HEK293 (cell line): ENCODE measurements around the gene PIM2.

Experiments
- CTCF ChIA-PET: fragments of 350-600 bp; formaldehyde crosslinking; extraction: SDS; loops from one replicate; lab custom pipeline; 2021; ENCODE audit warnings: antibody characterized with exemption; lab: Yijun Ruan, JAX
- POLR2A ChIA-PET: fragments of 300-600 bp; formaldehyde crosslinking; extraction: SDS; loops from one replicate; lab custom pipeline; 2020; ENCODE audit warnings: antibody characterized with exemption, inconsistent platforms; lab: Yijun Ruan, JAX
- H3K27ac ChIP-seq: fragments of 200-500 bp; sonication (Bioruptor generic); 2 replicates; pipeline ENCODE4 v1.5.1; 2014; ENCODE audit warnings: low read depth, low read length, control low read depth, inconsistent platforms; ENCODE audit errors: extremely low read depth
- H3K36me3 ChIP-seq, 2 experiments: fragments of 200-500 bp in 1 of 2; sonication (Bioruptor generic) in 1 of 2; 1 replicate in 1 of 2; 2 replicates in 1 of 2; pipeline ENCODE4 v1.5.1; 2014 to 2017; ENCODE audit warnings: inconsistent platforms in 2 of 2, low read length in 2 of 2; ENCODE audit not compliant: control insufficient read depth in 2 of 2, insufficient read depth in 1 of 2
- H3K4me1 ChIP-seq: fragments of 200-500 bp; sonication (Bioruptor generic); 2 replicates; pipeline ENCODE4 v1.5.1; 2014; ENCODE audit warnings: mild to moderate bottlenecking, low read length, inconsistent platforms; ENCODE audit not compliant: control insufficient read depth, insufficient read depth
- H3K4me3 ChIP-seq: 2 replicates; pipeline ENCODE4 v1.5.1; 2011; ENCODE audit warnings: low read depth, mild to moderate bottlenecking, control low read depth, low read length, moderate library complexity
- H3K9me3 ChIP-seq: fragments of 200-500 bp; sonication (Bioruptor generic); 2 replicates; pipeline ENCODE4 v1.5.1; 2014; ENCODE audit warnings: low read depth, low read length, inconsistent platforms; ENCODE audit not compliant: control insufficient read depth, insufficient read depth
- GLIS2 ChIP-seq: fragments of 450-650 bp; formaldehyde crosslinking; IDR thresholded peaks from 2 replicates; pipeline ENCODE4 v1.5.1; 2016; ENCODE audit warnings: missing biosample characterization, missing genetic modification characterization
- MYNN ChIP-seq: fragments of 450-650 bp; formaldehyde crosslinking; IDR thresholded peaks from 2 replicates; pipeline ENCODE4 v1.5.1; 2016; ENCODE audit warnings: missing biosample characterization, missing genetic modification characterization, borderline replicate concordance
- ZBTB21 ChIP-seq: fragments of 450-650 bp; formaldehyde crosslinking; IDR thresholded peaks from 2 replicates; pipeline ENCODE4 v1.5.1; 2017; ENCODE audit warnings: missing biosample characterization, missing genetic modification characterization
- ZNF155 ChIP-seq: fragments of 450-650 bp; formaldehyde crosslinking; IDR thresholded peaks from 2 replicates; pipeline ENCODE4 v1.5.1; 2016; ENCODE audit warnings: missing biosample characterization, missing genetic modification characterization
- ZNF169 ChIP-seq: fragments of 450-650 bp; formaldehyde crosslinking; IDR thresholded peaks from 2 replicates; pipeline ENCODE4 v1.5.1; 2016; ENCODE audit warnings: missing biosample characterization, missing genetic modification characterization
- ZNF174 ChIP-seq: fragments of 450-650 bp; formaldehyde crosslinking; IDR thresholded peaks from 2 replicates; pipeline ENCODE4 v1.5.0; 2017; ENCODE audit warnings: missing biosample characterization, mild to moderate bottlenecking, missing genetic modification characterization
- ZNF214 ChIP-seq: fragments of 450-650 bp; formaldehyde crosslinking; IDR thresholded peaks from 2 replicates; pipeline ENCODE4 v1.5.1; 2017; ENCODE audit warnings: missing biosample characterization, mild to moderate bottlenecking, missing genetic modification characterization, borderline replicate concordance
- ZNF350 ChIP-seq: fragments of 450-650 bp; formaldehyde crosslinking; IDR thresholded peaks from 2 replicates; pipeline ENCODE4 v1.5.0; 2017; ENCODE audit warnings: missing biosample characterization, mild to moderate bottlenecking, missing genetic modification characterization
- ZNF48 ChIP-seq: fragments of 450-650 bp; formaldehyde crosslinking; IDR thresholded peaks from 2 replicates; pipeline ENCODE4 v1.5.1; 2016; ENCODE audit warnings: missing biosample characterization, missing genetic modification characterization
- ZNF529 ChIP-seq: fragments of 450-650 bp; formaldehyde crosslinking; IDR thresholded peaks from 2 replicates; pipeline ENCODE4 v1.5.1; 2017; ENCODE audit warnings: missing genetic modification characterization, missing biosample characterization; ENCODE audit not compliant: insufficient replicate concordance
- ZNF624 ChIP-seq: fragments of 450-650 bp; formaldehyde crosslinking; IDR thresholded peaks from 2 replicates; pipeline ENCODE4 v1.5.1; 2017; ENCODE audit warnings: missing biosample characterization, missing genetic modification characterization
- ZNF670 ChIP-seq: fragments of 450-650 bp; formaldehyde crosslinking; IDR thresholded peaks from 2 replicates; pipeline ENCODE4 v1.5.1; 2016; ENCODE audit warnings: missing biosample characterization, missing genetic modification characterization, low read depth
- ZNF707 ChIP-seq: fragments of 450-650 bp; formaldehyde crosslinking; IDR thresholded peaks from 2 replicates; pipeline ENCODE4 v1.5.1; 2016; ENCODE audit warnings: missing biosample characterization, missing genetic modification characterization
- ZNF830 ChIP-seq: fragments of 450-650 bp; IDR thresholded peaks from 2 replicates; pipeline ENCODE4 v1.5.0; 2018; ENCODE audit warnings: missing biosample characterization, missing genetic modification characterization, low read depth, mild to moderate bottlenecking, moderate library complexity
- ZSCAN16 ChIP-seq: fragments of 450-650 bp; formaldehyde crosslinking; IDR thresholded peaks from 2 replicates; pipeline ENCODE4 v1.5.1; 2016; ENCODE audit warnings: missing biosample characterization, missing genetic modification characterization
- TF ChIP-seq, protein P1 (sequence below): fragments of 450-650 bp; formaldehyde crosslinking; IDR thresholded peaks from 2 replicates; pipeline ENCODE4; 2016; ENCODE audit warnings: missing biosample characterization, missing genetic modification characterization
- TF ChIP-seq, protein P2 (sequence below): fragments of 450-650 bp; formaldehyde crosslinking; IDR thresholded peaks from 2 replicates; pipeline ENCODE4 v1.5.1; 2016; ENCODE audit warnings: missing biosample characterization, missing genetic modification characterization
- TF ChIP-seq, protein P3 (sequence below): fragments of 450-650 bp; formaldehyde crosslinking; IDR thresholded peaks from 2 replicates; pipeline ENCODE4 v1.5.1; 2016; ENCODE audit warnings: missing biosample characterization, missing genetic modification characterization, borderline replicate concordance
- TF ChIP-seq, protein P4 (sequence below): fragments of 450-650 bp; formaldehyde crosslinking; IDR thresholded peaks from 2 replicates; pipeline ENCODE4 v1.5.1; 2016; ENCODE audit warnings: missing biosample characterization, missing genetic modification characterization

Gene PIM2

DNA sequence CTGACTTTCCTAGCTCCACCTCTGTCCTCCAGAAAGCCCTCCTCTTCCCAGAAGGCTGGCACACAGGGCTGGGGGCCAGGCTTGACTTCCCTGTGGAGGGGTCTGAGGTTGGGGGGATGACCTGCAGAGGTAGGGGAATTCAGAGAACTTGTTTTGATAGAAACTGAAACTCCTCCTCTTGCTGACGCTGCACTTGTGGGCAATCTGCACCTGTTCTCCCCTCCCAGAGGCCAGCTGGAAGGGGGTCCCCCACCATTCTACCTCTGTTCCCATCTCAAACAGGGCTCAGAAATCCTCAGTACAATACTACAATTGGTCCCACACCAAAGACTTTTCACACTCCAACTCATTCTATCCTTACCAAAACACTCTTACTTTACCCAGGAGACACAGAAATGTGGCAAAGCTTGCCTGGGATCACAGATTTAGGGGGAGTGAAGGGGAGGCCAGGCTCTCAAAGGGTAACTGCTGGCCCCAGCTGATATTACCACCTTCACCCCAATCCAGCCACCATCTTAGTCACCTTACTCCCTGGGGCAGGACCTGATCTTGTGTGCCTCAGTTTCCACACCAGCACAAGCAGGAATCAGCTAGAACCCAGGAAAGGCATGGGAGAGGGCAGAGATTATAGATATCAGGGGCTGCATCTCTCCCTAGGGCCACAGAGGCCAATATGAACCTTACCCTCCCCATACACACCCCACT, 20.0 kb upstream of the PIM2 start (continued):
- TF ChIP-seq ZNF350 (tag by site-specific recombination) (no peak), ZNF529 (tag by site-specific recombination) (no peak), ZNF624 (tag by site-specific recombination) (no peak)

DNA sequence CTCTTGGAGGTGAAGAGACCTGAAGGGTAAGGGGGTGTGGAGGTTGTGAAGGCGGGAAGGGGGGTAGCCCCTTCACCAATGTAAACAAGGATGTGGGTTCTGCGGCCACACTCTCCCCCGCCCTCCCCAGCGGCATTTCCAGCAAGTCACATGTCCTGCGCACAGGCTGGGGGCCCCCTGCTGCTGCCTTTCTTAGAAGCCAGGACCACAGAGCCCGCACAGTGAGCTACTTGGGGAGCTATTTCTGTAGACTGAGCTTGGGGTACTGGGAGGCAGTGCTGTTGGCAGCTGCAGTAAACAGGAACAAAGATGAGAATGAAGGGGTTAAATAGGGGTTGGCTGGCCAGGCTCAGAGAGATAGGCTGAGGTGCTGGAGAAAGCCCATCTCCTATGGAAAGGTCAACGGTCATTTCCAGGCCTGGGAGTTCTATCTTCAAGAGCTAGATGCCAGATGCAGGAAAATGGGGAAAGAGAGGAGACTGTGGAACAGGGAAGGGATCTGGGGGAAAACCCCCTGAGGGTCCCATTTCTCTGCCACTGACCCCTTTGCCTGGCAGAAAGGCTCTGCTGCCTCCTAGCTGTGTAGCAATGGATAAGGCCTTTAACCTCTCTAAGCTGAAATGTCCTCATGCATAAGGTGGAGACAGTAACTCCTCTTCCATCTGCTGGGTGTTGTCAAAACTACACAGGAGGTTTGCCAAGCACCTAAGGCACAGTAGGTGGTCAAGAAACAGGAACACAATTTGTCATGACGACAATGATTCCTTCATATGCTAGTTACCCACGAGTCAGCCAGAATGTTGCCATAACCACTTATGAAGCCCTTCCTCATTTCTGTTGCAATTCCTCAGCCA, 18.5 kb upstream of the PIM2 start:
- peaks cover 9 to 83% of the 10 kb centered on the region in 2 experiments; a peak in 2 of 3 replicates for H3K36me3 ChIP-seq
- POLR2A ChIA-PET, result interaction anchor here (1.1 kb wide), 1 partner anchor 106 kb away, joined by 3 read pairs; no protein-coding TSS in a partner anchor
- no peak overlapping the region for H3K27ac ChIP-seq
- CTCF ChIA-PET, result no interaction called here
- H3K4me3 ChIP-seq, result no peak overlapping the region
- no peak for TF ChIP-seq ZNF174 (tag by site-specific recombination)
- TF ChIP-seq ZSCAN16, result 0 out of 2 replicates have a peak, but pooled peaks have one; percentile 70
- TF ChIP-seq, all 188 proteins: peak for 1
- no peaks in the 10 kb centered on the region for H3K9me3 ChIP-seq
- no peaks in the 10 kb centered on the region for H3K4me1 ChIP-seq

DNA sequence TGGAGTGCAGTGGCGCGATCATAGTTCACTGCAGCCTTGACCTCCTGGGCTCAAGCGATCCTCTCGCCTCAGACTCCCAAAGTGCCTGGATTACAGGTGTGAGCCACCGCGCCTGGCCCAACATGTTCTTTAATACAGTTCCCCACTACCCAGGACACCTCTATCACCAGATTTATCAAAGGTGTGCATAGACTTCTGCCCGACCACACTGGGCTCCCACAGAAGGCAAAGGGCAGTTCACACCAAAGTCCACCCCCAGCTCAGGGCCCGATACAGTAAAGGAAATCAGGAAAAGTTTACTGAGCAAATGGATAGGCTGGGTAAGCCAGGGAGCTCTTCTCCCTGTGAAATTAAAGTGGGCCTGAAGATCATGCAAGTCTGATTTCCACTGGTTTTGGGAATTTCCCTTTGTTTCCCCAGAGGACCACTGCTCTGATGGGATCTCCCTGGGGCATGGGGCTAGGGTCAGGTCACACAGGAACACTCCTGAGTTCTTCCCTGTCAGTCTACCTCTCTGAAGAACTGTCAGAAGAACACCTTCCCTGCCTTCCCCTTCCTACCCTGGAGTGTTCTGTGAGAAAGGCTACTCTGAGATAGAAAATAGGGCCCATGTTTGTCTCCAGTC, 17.7 kb upstream of the PIM2 start:
- TF ChIP-seq, protein P1, sequence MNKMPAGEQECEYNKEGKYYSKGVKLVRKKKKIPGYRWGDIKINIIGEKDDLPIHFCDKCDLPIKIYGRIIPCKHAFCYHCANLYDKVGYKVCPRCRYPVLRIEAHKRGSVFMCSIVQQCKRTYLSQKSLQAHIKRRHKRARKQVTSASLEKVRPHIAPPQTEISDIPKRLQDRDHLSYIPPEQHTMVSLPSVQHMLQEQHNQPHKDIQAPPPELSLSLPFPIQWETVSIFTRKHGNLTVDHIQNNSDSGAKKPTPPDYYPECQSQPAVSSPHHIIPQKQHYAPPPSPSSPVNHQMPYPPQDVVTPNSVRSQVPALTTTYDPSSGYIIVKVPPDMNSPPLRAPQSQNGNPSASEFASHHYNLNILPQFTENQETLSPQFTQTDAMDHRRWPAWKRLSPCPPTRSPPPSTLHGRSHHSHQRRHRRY (tag by site-specific recombination), result no peak
- no peak for TF ChIP-seq ZNF707 (tag by site-specific recombination)
- no peak for TF ChIP-seq ZBTB21 (tag by site-specific recombination)
- no peak for TF ChIP-seq ZNF830 (tag by site-specific recombination)
- no peak for TF ChIP-seq ZNF670 (tag by site-specific recombination)
- no peak for TF ChIP-seq MYNN
- Histone ChIP-seq H3K9me3 (no peaks in the 10 kb centered on the region), H3K36me3 (peaks cover 9 to 76% of the 10 kb centered on the region in 2 experiments; a peak in 2 of 3 replicates), H3K4me3 (no peak overlapping the region), H3K4me1 (no peaks in the 10 kb centered on the region), H3K27ac (no peak overlapping the region)
- CTCF ChIA-PET, result no interaction called here
- POLR2A ChIA-PET, result no interaction called here

DNA sequence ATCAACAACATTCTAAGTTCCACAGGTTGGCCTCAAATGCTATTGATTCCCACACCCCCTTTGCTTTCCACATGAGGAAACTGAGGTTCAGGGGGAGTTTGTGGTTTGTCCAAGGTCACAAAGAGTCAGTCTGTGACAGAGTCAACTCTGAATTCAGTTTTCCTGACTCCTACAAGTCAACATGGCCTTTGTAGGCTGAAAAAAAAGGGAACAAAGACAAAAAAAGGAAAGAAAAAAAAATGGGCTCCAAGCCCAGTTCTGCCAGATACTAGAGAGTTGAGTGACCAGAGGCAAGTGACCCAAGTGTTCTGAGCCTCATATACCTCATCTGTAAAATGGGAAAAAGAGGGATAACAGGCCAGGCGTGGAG, 16.5 kb upstream of the PIM2 start:
- no peaks in the 10 kb centered on the region for H3K4me1 ChIP-seq
- H3K4me3 ChIP-seq, result no peak overlapping the region
- H3K36me3 ChIP-seq, result peaks cover 12 to 74% of the 10 kb centered on the region in 2 experiments; a peak in 2 of 3 replicates
- POLR2A ChIA-PET, result no interaction called here
- no peaks in the 10 kb centered on the region for H3K9me3 ChIP-seq
- H3K27ac ChIP-seq, result no peak overlapping the region
- TF ChIP-seq ZNF169 (tag by site-specific recombination), result no peak
- TF ChIP-seq GLIS2, result no peak
- TF ChIP-seq ZNF48 (tag by site-specific recombination), result no peak
- no peak for TF ChIP-seq ZNF214 (tag by site-specific recombination)
- no peak for TF ChIP-seq ZNF155 (tag by site-specific recombination)
- TF ChIP-seq, protein P2, sequence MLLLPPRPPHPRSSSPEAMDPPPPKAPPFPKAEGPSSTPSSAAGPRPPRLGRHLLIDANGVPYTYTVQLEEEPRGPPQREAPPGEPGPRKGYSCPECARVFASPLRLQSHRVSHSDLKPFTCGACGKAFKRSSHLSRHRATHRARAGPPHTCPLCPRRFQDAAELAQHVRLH (tag by site-specific recombination), result no peak
- TF ChIP-seq, protein P3, sequence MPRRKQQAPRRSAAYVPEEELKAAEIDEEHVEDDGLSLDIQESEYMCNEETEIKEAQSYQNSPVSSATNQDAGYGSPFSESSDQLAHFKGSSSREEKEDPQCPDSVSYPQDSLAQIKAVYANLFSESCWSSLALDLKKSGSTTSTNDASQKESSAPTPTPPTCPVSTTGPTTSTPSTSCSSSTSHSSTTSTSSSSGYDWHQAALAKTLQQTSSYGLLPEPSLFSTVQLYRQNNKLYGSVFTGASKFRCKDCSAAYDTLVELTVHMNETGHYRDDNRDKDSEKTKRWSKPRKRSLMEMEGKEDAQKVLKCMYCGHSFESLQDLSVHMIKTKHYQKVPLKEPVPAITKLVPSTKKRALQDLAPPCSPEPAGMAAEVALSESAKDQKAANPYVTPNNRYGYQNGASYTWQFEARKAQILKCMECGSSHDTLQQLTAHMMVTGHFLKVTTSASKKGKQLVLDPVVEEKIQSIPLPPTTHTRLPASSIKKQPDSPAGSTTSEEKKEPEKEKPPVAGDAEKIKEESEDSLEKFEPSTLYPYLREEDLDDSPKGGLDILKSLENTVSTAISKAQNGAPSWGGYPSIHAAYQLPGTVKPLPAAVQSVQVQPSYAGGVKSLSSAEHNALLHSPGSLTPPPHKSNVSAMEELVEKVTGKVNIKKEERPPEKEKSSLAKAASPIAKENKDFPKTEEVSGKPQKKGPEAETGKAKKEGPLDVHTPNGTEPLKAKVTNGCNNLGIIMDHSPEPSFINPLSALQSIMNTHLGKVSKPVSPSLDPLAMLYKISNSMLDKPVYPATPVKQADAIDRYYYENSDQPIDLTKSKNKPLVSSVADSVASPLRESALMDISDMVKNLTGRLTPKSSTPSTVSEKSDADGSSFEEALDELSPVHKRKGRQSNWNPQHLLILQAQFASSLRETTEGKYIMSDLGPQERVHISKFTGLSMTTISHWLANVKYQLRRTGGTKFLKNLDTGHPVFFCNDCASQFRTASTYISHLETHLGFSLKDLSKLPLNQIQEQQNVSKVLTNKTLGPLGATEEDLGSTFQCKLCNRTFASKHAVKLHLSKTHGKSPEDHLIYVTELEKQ (tag by site-specific recombination), result no peak
- TF ChIP-seq, protein P4, sequence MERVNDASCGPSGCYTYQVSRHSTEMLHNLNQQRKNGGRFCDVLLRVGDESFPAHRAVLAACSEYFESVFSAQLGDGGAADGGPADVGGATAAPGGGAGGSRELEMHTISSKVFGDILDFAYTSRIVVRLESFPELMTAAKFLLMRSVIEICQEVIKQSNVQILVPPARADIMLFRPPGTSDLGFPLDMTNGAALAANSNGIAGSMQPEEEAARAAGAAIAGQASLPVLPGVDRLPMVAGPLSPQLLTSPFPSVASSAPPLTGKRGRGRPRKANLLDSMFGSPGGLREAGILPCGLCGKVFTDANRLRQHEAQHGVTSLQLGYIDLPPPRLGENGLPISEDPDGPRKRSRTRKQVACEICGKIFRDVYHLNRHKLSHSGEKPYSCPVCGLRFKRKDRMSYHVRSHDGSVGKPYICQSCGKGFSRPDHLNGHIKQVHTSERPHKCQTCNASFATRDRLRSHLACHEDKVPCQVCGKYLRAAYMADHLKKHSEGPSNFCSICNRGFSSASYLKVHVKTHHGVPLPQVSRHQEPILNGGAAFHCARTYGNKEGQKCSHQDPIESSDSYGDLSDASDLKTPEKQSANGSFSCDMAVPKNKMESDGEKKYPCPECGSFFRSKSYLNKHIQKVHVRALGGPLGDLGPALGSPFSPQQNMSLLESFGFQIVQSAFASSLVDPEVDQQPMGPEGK, result no peak
- TF ChIP-seq, all 188 proteins: peak for 0
- CTCF ChIA-PET, result no interaction called here
